Measurements from ENCODE around the gene SRSF2.
A peak's percentile ranks its signal among the peaks of the same experiment; 100 is the strongest.
"Not testable (repeated sequence)": the region's sequence is repeated elsewhere in the genome, so short reads cannot be mapped to it uniquely, and the experiment has no call there.

SRSF2 gene, protein sequence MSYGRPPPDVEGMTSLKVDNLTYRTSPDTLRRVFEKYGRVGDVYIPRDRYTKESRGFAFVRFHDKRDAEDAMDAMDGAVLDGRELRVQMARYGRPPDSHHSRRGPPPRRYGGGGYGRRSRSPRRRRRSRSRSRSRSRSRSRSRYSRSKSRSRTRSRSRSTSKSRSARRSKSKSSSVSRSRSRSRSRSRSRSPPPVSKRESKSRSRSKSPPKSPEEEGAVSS
- total RNA-seq, result 151 to 221 (median 186) reads per million in 18 experiments

DNA sequence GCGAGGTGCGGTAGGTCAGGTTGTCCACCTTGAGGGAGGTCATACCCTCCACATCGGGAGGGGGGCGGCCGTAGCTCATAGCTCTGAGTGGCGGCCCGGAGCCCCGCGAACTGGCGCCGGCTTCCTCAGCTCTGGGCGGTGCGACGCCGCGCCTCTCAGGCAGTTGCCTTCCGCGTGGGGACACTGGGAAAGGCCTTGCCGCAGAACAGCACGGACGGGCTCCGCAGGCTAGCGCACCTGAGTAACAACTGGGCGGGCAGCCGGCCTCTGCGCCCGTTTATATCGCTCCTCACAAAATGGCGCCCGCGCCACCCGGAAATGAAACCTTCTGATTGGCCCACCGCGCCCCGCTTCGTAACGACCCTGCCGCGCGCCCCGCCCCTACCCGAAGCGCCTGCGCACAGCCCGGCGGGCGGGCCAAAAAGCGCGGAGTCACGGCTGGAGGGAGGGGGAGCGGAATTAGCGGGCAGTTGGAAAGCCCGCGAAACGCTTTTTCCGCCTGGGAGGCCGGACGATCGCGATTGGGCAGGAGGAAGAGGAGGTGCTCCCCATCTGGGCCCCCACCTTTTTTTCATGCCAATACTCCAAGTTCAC is at the start of gene SRSF2:
Gene SRSF2 (minus strand): TSS at position 250 of the 594 bp plus-strand sequence. CDS start 171 bp downstream, at position 79.
- DNase-seq, result peak; percentile 99

DNA sequence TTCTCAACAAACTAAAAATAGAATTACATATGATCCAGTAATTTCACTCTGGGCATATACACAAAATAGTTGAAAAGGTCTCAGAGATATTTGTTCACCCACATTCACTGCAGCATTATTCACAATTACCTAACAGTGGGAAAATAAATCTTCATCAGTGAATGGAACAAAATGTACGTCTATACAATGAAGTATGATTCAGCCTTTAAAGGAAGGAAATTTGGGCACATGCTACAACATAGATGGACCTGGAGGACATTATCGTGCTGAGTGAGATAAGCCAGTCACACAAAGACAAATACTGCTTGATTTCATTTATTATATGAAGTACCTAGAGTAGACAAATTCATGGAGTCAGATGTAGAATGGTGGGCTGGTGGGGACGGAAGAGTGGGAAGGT is 47.8 kb upstream of the SRSF2 start:
- no peak for DNase-seq

DNA sequence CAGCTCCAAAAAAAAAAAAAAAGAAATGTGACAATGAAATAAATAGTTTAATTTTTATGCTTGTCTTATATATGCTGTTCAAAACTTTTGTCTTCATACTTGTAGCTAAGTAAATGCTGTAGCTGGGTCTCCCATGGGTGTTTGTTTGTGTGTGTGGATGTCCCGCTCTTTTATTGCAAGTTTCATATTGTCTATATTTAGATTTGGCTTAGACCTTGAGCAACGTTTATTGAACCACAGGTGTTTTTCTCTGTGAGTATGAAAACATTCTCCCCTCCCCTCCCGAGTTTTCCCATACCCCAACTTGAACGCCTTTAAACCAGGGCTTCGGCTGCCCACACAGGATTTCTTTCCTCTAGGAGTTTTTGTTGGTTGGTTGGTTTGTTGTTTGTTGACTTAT is 46.0 kb upstream of the SRSF2 start:
- DNase-seq, result no peak

DNA sequence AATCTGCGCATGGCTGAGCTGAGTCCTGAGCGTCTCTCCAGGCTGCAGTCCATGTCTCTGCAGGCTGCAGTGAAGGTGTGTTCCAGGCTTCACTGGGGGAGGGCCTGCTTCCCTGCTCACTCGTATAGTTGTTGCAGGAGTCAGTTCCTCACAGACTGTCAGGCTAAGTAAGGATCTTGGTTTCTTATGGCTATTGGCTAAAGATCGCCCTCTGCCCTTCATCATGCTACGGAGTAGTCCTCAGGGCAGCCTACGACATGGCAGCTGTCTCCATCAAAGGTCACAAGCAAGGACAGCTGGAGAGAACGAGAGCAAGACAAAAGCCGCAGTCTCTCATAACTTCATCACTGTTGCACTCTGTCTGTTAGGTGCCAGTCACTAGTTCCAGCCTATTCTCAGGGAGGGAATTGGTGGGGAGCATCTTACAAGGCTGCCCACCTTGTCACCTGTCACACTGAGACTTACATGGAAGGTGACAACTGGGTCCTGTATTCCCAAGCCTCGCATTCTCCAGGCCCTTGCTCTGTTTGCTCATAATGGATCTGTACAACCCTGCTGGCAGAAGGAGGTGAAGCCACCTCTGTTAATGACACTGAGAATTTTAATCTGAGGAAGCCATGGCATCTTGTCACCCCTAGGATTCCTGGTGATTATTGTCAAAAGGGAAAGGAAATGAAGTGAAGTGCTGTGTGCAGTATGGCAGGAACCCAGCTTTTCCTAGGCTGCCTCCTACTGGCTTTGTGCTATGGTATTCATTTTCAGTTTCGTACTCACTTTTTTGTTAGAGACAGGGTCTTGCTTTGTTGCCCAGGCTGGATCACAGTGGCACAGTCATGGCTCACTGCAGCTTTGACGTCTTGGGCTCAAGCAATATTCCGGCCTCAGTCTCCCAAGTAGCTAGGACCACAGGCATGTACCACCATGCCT is 44.2 kb upstream of the SRSF2 start:
- DNase-seq, result no peak

DNA sequence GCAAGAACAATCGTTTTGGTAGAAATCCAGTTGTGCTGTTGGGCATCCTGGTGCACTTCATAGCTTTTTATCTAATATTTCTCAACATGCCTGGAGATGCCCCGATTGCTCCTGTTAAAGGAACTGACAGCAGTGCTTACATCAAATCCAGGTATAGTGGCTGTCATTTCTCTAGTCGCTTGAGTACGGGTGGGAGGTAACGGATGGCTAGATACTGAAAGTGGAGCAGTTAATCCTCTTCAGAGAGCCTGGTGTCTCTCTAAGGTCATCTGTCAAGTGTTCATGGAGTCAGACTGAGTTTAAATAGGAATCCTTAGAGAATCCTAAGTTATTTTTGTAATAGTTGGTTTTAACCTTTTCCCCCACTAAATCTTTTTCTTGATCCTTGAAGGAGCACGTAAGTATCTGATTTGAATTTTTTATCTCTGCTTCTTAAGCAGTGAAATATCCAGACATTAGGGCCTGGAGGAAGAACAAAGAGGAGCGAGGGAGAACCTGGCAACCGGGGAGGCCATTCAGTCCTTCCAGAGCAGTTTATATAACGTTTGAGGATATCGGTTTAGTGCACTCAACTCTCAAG is 38.0 kb upstream of the SRSF2 start:
- DNase-seq, result no peak

DNA sequence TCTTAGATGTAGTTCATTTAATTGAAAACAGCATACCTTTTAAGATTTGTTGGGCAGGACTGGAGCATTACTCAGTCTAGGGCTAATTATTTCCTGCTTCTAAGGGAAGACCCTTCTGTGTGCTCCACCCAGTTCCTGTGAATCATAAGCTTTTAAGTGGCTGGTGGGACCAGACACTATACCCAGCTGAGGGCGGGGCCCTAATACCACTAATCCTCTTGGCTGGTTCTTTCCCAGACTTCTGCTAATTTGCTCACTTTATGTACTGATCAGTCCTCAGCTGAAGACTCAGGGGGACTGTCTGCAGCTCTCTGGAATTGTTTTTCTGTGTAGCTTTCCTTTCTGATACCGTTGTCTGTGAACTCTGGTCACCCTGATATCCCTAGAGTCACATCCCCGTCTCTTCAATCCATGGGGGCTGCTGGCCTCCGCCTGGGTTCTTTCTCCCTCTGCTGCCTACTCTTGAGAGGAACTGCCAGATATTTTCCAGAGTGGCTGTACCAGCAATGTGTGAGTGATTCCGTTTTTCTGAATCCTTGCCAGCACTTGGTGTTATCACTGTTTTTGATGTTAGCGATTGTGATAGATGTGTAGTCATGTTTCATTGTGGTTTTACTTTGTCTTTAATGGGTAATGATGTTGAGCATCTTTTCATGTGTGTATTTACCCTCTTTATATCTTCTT is 35.9 kb upstream of the SRSF2 start:
- DNase-seq, result peak; percentile 1 to 55

DNA sequence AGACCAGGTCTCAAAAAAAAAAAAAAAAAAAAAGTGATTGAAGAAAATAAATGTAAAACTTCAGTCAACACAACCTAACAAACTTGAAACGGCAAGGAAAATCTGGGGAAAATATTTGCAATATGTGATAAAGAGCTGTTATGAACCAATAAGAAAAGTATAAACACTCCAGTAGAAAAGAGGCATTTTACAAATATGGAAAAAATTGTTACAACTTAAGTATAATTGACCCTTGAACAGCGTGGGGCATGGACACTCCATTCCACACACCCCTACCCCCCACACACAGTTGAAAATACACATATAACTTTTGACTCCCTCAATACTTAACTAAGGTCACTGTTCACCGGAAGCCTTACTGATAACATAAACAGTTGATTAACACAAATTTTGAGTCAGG is 21.4 kb upstream of the SRSF2 start:
- DNase-seq, result no peak

DNA sequence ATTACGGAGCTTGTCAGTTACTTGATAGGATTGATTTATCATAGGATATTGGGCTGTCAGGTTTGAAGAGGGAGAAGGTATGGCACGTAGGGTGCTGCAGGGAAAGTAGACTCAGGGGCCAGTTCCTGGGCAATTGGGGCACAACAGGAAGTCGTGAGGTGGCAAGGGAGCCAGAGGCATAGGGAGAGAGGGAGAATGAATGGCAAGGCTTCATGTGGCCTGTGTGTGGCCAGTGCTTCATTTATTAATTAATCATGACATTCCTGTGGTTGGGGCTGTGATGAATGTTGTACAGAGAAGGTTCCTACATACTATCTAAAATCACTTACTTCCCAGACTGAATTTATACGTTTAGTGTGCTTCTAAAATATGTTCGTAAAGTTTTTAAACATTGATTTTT is 20.1 kb upstream of the SRSF2 start:
- DNase-seq, result no peak

DNA sequence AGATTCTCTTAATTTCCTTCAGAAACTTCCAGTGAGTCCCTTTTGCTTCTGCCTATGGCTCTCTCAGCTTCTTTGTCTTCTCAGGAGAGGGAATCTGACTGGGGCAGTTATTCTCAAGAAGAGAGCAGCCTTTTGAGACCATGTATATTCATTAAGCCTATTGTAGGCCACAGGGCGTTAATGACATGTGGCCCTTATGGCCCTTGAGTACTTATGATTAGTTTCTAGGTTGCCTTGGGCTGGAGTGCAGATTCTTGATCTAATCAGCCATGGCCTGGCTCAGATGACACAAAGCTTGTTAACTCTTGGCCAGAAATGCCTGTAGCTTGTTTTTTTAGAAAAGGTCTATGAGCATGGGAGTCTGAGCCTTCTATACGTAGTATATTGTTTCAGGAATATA is 18.2 kb upstream of the SRSF2 start:
- DNase-seq, result no peak

DNA sequence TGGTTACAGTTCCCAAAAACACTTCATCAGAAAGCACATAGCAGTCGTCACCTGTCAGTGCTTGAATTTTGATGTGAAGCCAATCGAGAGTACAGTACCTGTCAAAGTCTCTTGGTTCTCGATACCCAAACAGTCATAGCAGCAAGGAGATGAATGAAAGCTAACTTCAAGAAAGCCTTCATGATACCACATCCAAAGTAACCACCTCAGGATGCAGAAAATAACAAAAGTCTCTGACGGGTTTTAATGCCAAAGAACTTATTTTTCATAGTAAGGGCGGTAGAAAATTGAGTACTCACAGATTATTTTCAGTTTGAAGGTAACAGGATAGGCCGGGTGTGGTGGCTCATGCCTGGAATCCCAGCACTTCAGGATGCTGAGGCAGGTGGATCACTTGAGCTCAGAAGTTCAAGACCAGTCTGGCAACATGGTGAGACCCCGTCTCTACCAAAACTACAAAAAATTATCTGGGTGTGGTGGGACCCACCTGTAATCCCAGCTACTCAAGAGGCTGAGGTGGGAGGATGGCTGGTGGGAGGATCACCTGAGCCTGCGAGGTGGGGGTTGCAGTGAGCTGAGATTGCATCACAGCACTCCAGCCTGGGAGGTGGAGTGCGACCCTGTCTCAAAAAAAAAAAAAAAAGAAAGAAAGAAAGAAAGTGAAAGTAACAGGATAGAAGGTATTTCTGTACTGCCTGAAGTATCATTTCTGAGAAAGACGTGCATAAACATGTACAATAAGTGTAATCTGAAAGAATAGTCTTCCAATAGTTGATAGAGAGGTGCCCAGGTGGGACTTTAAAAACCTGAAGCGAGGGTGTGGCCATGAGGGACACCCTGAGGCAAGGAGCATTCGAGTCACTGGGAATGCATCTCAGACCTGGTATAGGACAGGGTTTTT is 16.2 kb upstream of the SRSF2 start:
- DNase-seq, result no peak

DNA sequence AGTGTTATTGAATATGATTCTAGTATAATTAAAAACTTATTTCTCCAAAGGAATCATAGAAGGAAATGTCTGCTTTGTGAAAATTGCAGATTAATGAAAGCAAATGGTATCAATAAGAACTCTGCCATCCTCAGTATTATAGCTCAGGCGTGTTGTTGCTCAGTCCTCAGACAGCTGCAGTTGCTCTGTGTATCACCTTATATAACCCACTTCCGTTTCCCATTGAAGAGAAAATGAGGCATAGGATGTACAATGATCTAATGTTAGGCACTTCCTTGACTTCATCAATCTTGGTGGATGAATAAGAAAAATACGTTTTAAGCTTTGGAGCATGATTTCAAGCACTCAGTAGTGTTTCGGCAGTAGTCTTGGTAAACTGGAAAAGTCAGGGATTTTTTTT is 14.9 kb upstream of the SRSF2 start:
- no peak for DNase-seq

DNA sequence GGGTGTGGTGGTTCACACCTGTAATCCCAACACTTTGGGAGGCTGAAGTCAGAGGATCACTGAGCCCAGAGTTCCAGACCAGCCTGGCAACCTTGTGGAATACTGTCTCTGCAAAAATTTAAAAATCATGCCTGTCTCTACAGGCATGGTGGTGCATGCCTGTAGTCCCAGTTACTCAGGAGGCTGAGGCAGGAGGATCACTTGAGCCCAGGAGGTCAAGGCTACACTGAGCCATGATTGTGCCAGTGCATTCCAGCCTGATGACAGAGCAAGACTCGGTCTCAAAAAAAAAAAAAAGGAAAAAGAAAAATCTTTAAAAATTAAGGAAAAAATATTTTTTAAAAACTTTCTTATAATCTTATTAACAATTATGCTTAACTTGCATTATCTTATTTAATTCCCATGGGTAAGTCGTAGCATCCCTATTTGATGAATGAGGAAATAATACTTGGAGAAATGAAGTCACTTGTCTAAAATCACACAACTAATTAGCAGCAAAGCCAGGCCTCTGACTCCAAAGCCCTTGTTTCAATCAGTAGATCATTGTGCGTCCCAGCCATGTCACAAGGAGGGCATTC is 14.4 kb upstream of the SRSF2 start:
- no peak for DNase-seq

DNA sequence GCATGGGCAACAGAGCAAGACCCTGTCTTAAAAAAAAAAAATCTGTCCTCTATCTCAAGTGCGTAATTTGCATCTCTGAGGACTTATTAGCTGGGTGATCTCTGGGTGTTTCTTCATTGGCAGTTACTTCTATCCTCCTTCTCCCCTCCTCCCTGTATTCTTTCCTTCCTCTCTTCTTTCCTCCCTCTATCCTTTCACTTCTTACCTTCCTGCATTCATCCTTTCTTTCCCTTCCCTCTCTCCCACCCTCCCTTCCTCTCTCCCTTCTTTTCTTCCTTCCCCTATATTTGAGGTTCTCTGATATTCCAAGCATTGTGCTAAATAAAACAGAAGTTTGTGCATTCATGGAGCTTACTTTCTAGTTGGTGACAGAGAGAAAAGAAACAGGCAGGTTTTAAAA is 11.5 kb upstream of the SRSF2 start:
- DNase-seq, result no peak

DNA sequence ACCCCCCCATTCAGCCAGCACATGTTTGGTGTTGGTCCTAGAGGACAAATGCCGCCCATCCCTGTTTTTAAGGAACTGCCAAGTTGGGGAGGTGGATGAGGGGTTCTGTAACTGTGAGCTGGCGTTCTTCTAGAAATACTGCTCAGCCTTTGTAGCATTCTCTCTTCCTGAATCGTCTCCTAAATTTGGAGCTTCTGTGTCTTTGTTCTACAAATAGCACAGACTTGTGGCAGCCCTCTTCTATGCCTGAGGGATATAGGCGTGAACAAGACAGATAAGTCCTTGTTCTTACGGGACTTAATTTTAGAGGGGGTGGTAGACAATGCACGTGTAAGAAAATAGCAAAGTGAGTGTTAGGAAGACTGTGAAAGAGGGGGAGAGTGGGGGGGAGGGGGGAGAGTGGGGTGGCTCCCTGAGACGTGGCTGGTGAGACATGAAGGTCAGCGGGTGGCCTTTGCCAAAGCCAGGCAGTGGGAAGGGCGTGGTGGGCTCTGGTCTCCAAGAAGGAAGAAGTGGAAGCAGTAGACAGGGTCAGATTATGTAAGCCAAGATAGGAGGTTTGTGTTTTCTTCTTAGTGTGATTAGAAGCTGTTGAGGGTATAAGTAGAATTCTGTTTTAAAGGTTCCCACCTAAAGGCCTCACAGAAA is 10.7 kb upstream of the SRSF2 start:
- no peak for DNase-seq

DNA sequence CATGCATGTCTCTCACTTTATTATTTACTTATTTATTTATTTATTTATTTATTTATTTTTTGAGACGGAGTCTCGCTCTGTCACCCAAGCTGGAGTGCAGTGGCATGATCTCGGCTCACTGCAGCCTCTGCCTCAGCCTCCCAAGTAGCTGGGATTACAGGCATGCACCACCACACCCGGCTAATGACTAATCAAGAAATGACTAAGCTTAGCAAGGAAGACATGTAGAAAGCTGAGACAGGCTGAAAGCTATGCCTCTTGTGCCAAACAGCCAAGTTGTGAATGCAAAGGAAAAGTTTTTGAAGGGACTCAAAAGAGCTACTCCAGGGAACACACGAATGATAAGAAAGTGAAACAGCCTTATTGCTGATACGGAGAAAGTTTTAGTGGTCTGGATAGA is 8.7 kb upstream of the SRSF2 start:
- DNase-seq, result not testable (repeated sequence)

DNA sequence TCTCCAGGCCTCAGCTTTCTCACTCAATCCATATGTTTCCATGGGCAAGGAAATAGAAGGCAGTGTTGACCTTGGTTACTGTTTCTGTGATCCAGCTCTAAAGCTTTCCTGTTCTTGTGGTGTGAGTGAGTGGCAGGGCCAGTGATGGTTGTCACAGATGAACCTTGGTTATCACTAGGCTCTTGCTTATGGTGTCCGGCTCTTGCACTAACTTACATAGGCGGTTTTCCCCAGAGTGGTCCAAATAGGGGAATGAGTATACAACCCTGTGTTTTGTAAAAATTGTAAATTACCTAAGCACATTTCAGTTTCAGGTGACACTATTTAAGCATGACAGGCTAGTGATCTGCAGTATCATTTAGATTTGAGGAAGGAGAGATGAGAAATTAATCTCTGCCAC is 7.6 kb upstream of the SRSF2 start:
- no peak for DNase-seq

DNA sequence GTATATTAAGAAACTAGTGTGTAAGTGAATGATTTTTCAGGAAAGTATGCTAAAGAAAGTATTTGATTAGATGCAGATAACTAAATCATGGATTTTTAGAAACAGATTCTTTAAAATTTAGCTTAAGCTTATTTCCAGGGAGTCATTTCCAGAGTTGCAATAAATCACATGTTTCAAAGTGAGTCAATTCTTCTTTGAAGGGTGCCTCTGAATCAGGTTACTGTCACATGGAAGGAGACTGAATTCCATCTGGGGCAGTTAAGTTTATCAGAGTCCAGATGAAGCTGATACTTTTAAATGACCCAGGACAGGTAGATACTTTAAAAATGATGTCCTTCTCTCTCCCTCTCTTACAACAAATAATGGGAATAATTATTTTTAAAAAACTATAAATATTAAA is 5.8 kb upstream of the SRSF2 start:
- DNase-seq, result no peak

DNA sequence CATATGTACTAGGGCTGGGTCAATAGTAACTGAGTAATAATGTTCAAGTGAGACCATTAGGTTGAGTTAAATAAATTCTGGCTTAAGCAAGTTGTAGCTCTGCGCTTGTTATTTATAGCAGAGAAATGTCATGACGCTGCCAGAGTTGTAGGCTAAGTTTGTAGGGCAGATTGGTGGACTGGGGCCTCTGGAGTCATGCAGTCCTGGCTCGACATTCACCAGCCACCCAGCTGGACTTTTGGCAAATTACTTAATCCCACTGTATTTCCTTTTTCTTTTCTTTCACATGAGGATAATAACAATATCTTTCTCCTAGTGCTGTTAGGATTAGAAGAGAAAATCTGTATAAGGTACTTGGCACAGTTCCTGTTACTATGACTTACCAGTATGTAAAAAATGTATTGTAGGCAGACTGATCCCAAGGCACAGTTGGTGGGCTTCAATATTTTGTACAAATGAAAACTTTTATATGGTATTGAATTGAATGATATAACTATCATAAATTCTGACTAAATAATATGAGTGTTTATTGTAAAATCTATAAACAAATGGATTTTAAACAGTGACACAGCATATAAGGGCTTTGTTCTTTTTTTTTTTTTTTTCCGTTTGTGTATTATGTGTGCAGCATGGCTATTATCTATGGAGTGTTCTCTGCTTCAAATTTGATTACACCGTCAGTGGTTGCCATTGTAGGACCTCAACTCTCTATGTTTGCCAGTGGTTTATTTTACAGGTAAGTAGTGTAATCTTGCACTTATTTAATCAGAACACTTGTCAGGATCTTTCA is 3.4 kb upstream of the SRSF2 start:
- no peak for DNase-seq

DNA sequence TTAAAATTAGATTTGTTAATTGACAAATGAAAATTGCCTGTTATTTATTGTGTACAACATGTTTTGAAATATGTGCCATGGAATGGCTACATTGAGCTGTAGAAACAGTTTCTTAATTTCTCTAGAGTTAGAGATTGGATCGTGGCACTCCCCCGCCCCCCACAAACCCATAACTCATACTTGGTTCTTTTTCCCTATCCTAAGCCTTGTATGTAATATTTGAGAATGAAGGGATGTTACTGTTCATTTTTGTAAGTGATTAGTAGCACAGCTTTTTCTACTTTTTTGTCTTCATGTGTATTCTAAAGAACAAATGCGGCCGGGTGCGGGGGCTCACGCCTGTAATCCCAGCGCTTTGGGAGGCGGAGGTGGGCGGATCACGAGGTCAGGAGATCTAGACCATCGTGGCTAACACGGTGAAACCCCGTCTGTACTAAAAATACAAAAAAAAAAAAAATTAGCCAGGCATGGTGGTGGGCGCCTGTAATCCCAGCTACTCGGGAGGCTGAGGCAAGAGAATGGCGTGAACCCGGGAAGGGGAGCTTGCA is 2.5 kb upstream of the SRSF2 start:
- not testable (repeated sequence) for DNase-seq

DNA sequence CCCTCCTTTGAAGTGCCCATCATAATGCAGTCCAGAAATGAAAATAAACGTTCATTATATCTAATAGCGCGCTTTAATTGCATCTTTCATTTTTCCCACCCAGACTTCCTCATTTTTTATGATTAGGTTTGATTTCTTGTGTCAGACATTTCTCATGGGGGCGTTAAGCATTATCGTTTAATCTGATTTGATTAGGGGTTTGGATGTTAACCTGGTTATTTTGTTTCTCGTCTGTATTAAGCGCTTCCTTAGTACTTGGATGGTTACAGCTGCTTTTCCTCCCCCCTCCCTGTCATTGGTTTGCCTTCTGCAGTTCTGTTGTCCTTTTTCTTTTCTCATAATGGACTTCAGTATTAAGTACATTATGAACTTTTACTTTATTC is 1.3 kb upstream of the SRSF2 start:
- no peak for DNase-seq

Measured in inflammatory macrophage (primary cell).